GM21529 (cell line): ENCODE results near the gene TNFSF10.
"Not testable (repeated sequence)": the region's sequence is repeated elsewhere in the genome, so short reads cannot be mapped to it uniquely, and the experiment has no call there.

Experiments
- ATAC-seq: cut with Tn5 transposase; IDR thresholded peaks from one replicate; pipeline ENCODE4 v1.9.1; 2021; ENCODE audit not compliant: unreplicated experiment

The TNFSF10 gene

GRCh38 chr3:172522871-172523818 lies at the start of gene TNFSF10:
Gene TNFSF10, minus strand, starts transcription at chr3:172523430. Its CDS starts 46 bp downstream, at chr3:172523384.
- peak; percentile 93 for ATAC-seq

DNA sequence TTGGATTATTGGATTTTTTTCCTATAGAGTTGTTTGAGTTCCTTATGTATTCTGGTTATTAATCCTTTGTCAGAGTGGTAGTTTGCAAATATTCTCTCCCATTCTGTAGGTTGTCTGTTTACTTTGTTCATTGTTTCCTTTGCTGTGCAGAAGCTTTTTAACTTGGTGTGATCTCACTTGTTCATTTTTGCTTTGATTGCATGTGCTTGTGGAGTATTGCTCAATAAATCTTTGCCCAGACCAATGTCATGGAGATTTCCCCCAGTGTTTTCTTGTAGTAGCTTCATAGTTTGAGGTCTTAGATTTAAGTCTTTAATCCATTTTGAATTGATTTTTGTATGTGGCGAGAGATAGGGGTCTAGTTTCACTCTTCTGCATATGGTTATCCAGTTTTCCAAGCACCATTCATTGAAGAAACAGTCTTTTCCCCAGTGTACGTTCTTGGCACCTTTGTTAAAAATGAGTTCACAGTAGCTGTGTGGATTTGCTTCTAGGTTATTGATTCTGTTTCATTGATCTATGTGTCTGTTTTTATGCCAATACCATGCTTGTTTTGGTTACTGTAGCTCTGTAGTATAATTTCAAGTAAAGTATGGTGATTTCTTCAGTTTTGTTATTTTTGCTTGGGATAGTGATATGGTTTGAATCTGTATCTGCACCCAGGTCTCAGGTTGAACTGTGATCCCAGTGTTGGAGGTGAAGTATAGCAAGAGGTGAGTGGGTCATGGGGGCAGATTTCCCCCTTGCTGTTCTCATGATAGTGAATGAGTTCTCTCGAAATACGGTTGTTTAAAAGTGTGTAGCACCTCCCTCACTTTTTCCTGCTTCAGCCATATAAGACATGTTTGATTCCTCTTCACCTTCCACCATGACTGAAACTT lies 46.1 kb upstream of the TNFSF10 start:
- no peak for ATAC-seq

- ATAC-seq, result no peak
Measured at GRCh38 chr3:172568701-172569100, 45.5 kb upstream of the TNFSF10 start.

DNA sequence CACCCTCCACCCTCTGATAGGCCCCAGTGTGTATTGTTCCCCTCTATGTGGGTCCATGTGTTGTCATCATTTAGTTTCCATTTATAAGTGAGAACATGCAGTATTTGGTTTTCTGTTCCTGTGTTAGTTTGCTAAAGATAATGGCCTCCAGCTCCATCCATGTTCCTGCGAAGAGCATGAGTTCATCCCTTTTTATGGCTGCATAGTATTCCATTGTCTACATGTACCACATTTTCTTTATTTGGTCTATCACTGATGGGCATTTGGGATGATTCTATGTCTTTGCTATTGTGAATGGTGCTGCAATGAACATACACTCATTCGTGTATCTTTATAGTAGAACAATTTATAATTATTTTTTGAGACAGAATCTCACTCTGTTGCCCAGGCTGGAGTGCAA lies 43.6 kb upstream of the TNFSF10 start:
- not testable (repeated sequence) for ATAC-seq

DNA sequence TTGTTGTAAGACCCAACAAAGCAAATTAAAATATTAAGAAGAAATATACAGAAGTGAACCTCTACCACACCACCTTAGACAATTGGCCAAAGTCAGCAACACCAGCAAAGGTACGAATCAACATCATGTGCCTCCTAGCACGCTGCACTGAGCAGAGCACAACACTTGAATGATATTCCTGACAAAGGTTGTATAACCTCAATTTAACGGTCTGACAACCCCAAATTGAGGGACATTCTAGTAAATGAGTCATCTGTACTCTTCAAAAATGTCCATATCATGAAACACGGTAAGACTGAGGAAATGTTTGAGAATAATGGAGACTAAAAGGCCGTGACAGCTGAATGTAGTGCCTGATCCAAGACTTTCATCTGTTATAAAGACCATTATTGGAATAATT lies 41.3 kb upstream of the TNFSF10 start:
- no peak for ATAC-seq

GRCh38 chr3:172562871-172563865 lies 39.9 kb upstream of the TNFSF10 start:
- peak; percentile 58 for ATAC-seq

- ATAC-seq, result peak; percentile 4
Measured at GRCh38 chr3:172561897-172562640, 38.8 kb upstream of the TNFSF10 start.

- ATAC-seq, result no peak
Measured at GRCh38 chr3:172560586-172560985, 37.4 kb upstream of the TNFSF10 start.

DNA sequence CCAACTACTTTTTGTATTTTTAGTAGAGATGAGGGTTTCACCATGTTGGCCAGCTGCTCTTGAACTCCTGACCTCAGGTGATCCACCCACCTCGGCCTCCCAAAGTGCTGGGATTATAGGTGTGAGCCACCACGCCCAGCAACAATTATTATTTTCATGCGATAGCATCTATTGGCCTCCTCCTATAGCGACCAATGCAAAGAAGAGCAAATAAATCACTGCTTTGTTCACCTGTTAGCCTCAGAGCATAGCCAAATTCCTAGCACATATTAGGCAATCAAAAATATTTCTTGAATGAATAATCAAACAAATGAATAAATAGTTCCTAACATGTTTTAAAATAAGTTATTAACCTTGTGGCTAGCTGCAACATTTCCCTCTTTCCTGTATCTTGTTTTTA lies 36.8 kb upstream of the TNFSF10 start:
- no peak for ATAC-seq

GRCh38 chr3:172559020-172559419 lies 35.8 kb upstream of the TNFSF10 start:
- no peak for ATAC-seq

GRCh38 chr3:172557515-172558220 lies 34.4 kb upstream of the TNFSF10 start:
- no peak for ATAC-seq

GRCh38 chr3:172553526-172554252 lies 30.5 kb upstream of the TNFSF10 start:
- ATAC-seq, result no peak

DNA sequence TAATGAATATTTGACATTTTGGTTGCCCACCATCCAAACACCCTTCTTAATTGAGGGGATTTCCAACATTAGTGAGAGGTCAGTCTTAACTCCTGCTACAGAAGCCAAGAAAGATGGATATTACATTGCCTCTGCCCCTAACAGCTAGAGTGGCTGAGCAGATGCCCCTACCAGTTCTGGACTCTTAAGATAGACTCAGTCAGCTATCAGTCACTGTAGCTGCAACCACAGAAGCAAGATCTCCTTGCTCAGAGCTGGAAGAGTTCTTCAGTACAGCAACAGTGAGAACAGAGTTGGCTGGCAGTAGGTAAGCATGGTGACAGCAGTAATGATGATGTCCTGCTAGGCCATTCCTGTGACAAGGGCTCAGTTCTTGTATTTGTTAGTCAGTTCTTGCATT lies 29.4 kb upstream of the TNFSF10 start:
- ATAC-seq, result no peak

GRCh38 chr3:172551874-172552273 lies 28.6 kb upstream of the TNFSF10 start:
- no peak for ATAC-seq

DNA sequence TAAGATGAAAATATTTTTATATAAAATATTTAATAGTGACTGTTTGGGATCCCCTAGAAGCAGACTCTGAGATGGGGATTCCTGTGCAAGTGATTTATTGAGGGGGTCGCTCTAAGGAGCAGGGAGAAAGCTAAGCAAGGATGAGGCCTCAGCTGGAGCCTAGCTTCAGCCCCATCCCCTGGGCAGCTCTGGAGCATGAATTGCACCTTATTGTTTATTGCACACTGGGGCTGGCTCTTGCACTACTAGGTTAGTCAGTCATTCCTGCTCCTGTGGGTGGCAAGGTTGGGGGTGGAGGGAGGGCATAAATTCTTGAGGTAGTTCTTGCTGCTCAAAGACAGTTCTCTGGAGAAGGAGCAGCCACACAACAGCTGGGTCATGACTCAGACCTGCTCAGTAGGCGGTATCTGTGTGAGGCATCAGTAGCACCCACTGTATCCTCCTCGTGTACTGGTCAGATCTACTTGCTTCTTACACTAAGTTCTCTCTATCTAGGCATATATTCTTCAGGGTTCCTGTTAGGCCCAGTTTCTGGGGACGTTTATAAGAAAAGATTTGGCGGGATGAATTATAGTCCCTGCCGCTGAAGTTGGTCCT lies 27.2 kb upstream of the TNFSF10 start:
- ATAC-seq, result peak; percentile 55

DNA sequence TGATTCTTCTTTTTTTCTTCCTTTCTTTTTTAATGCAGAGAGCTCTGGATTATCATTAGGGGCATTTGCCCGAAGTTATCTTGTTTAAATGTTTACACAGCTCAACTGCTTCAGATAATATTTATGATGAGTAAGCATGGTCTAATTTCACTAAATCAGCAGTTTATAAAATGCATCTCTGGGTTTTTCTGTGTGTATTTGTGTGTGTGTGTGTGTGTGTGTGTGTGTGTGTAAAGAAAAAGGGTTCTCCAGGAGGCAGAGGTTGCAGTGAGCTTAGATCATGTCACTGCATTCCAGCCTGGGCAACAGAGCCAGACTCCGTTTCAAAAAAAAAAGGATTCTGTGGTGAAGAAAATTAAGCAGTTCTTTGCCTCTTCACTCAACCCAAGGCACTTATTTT lies 25.9 kb upstream of the TNFSF10 start:
- no peak for ATAC-seq

GRCh38 chr3:172546628-172547214 lies 23.5 kb upstream of the TNFSF10 start:
- ATAC-seq, result peak; percentile 63

- ATAC-seq, result no peak
Measured at GRCh38 chr3:172546105-172546504, 22.9 kb upstream of the TNFSF10 start.
